Keratinocyte (primary cell): Measurements from ENCODE around the gene PLA2G6.
"Not testable (repeated sequence)": the region's sequence is repeated elsewhere in the genome, so short reads cannot be mapped to it uniquely, and the experiment has no call there.

ENCODE experiments used
- CTCF ChIP-seq, 3 experiments: IDR thresholded peaks in 1 of 3; conservative IDR thresholded peaks in 1 of 3; optimal IDR thresholded peaks in 1 of 3; 2 replicates in 2 of 3; 3 replicates in 1 of 3; pipeline versions ENCODE3 to v1.5.1; 2011; ENCODE audit warnings: low read length in 3 of 3, mild to moderate bottlenecking in 3 of 3, moderate library complexity in 2 of 3, control low read depth in 1 of 3, inconsistent platforms in 1 of 3; ENCODE audit not compliant: insufficient read depth in 2 of 3; ENCODE audit errors: extremely low read depth in 1 of 3
- EZH2 ChIP-seq: IDR thresholded peaks from one replicate; pipeline ENCODE4 v1.6.1; 2012; ENCODE audit warnings: inconsistent platforms, mild to moderate bottlenecking, low read length, moderate library complexity

- not testable (repeated sequence) for TF ChIP-seq CTCF (optimal IDR thresholded peaks at IDR 0.05 in 1 of 3, IDR thresholded peaks at IDR 0.05 in 1 of 3, conservative IDR thresholded peaks at IDR 0.05 in 1 of 3; ENCODE audit: extremely low read depth in 1 of 3, insufficient read depth in 2 of 3, low read length in 3 of 3); EZH2
Measured at GRCh38 chr22:38079208-38079607, 102.4 kb downstream of the PLA2G6 start.
